HepG2 (cell line): Measurements from ENCODE around the gene ZNF235. TPM values are rescaled to one million over a fixed set of nuclear protein-coding genes. Genes with fewer than 3 reads are reported as not detected.

ENCODE experiments used
- JDP2 ChIP-seq: sonication (generic); formaldehyde crosslinking; IDR thresholded peaks from 2 replicates; pipeline ENCODE4 v1.8.1; 2022; ENCODE audit warnings: missing genetic modification reagents, borderline replicate concordance
- JUND ChIP-seq: sonication (generic); formaldehyde crosslinking; IDR thresholded peaks from 2 replicates; pipeline ENCODE4 v1.8.0; 2022; ENCODE audit warnings: mild to moderate bottlenecking, missing genetic modification reagents
- LCORL ChIP-seq, 2 experiments: fragments of 450-650 bp in 1 of 2; sonication (generic) in 1 of 2; formaldehyde crosslinking in 1 of 2; IDR thresholded peaks; 2 replicates each; pipeline versions ENCODE4 v1.5.0 to v1.6.1; 2017 to 2020; ENCODE audit warnings: antibody characterized with exemption in 1 of 2, missing genetic modification reagents in 1 of 2
- MZF1 ChIP-seq: sonication (generic); formaldehyde crosslinking; IDR thresholded peaks from 2 replicates; pipeline ENCODE4 v1.8.1; 2023; ENCODE audit warnings: mild to moderate bottlenecking, missing genetic modification reagents, borderline replicate concordance
- NFRKB ChIP-seq: fragments of 450-650 bp; IDR thresholded peaks from 2 replicates; pipeline ENCODE4 v1.6.1; 2017
- NR2F1 ChIP-seq, 2 experiments: fragments of 450-650 bp in 1 of 2; formaldehyde crosslinking in 1 of 2; IDR thresholded peaks; 2 replicates each; pipeline versions ENCODE4 v1.5.0 to v1.6.1; 2016 to 2020; ENCODE audit warnings: mild to moderate bottlenecking in 1 of 2, missing compliant biosample characterization in 1 of 2, missing genetic modification reagents in 1 of 2, moderate library complexity in 1 of 2
- PHF5A ChIP-seq: IDR thresholded peaks from one replicate; pipeline ENCODE4 v1.6.1; 2018; ENCODE audit warnings: low read depth, missing genetic modification reagents; ENCODE audit not compliant: unreplicated experiment
- PITX1 ChIP-seq: sonication (generic); formaldehyde crosslinking; IDR thresholded peaks from 2 replicates; pipeline ENCODE4 v1.5.1; 2020; ENCODE audit warnings: mild to moderate bottlenecking, missing genetic modification reagents
- PPARG ChIP-seq: conservative IDR thresholded peaks from 2 replicates; pipeline ENCODE4 v1.6.1; 2016; ENCODE audit warnings: missing biosample characterization, missing genetic modification reagents
- PRPF4 ChIP-seq: fragments of 200-400 bp; formaldehyde crosslinking; IDR thresholded peaks from 2 replicates; pipeline ENCODE4 v1.6.1; 2016; ENCODE audit warnings: low read length, low read depth; ENCODE audit not compliant: poor library complexity, severe bottlenecking
- SAP130 ChIP-seq: IDR thresholded peaks from 2 replicates; pipeline ENCODE4 v1.6.1; 2016; ENCODE audit warnings: low read depth
- SIX1 ChIP-seq: sonication (generic); formaldehyde crosslinking; IDR thresholded peaks from 2 replicates; pipeline ENCODE4 v1.4.0; 2020; ENCODE audit warnings: missing genetic modification reagents, borderline replicate concordance
- TMF1 ChIP-seq: sonication (generic); formaldehyde crosslinking; IDR thresholded peaks from 2 replicates; pipeline ENCODE4 v1.8.1; 2022; ENCODE audit warnings: low read depth, missing genetic modification reagents
- ZNF121 ChIP-seq: sonication (generic); formaldehyde crosslinking; IDR thresholded peaks from 2 replicates; pipeline ENCODE4 v1.5.0; 2020; ENCODE audit warnings: mild to moderate bottlenecking, missing genetic modification reagents
- ZNF724P ChIP-seq: sonication (generic); formaldehyde crosslinking; IDR thresholded peaks from 2 replicates; pipeline ENCODE4 v1.8.0; 2022; ENCODE audit warnings: missing genetic modification reagents, borderline replicate concordance
- ZNF772 ChIP-seq: sonication (generic); formaldehyde crosslinking; IDR thresholded peaks from 2 replicates; pipeline ENCODE4 v1.5.0; 2020; ENCODE audit warnings: mild to moderate bottlenecking, missing genetic modification reagents
- polyA plus RNA-seq, 8 experiments: library from polyadenylated mRNA; depleted of rRNA in 3 of 8; stranded (reverse) in 7 of 8; unstranded in 1 of 8; fragments of >200 nt; fragmentation: Illumina TruSeq in 4 of 8; extraction: Trizol in 4 of 8; gene quantifications; 2 replicates each; pipeline versions ENCODE4 v1.2.1 to v1.2.3, GENCODE V29; 2011 to 2016; ENCODE audit warnings: low read depth in 4 of 8, missing spikeins in 1 of 8, mixed read lengths in 1 of 8; ENCODE audit not compliant: insufficient read depth in 1 of 8
- total RNA-seq, 5 experiments: library from RNA; depleted of rRNA; stranded (reverse); fragments of >200 nt; fragmentation: Illumina TruSeq; extraction: Trizol; gene quantifications; 2 replicates each; pipeline ENCODE4 v1.2.3, GENCODE V29; 2016; ENCODE audit warnings: low read depth in 1 of 5
- TF ChIP-seq, protein P1 (sequence below): sonication (generic); formaldehyde crosslinking; IDR thresholded peaks from 2 replicates; pipeline ENCODE4 v1.8.1; 2023; ENCODE audit warnings: mild to moderate bottlenecking, missing genetic modification reagents
- TF ChIP-seq, protein P2 (sequence below): IDR thresholded peaks from 2 replicates; pipeline ENCODE4 v1.4.0; 2020; ENCODE audit warnings: mild to moderate bottlenecking, missing genetic modification reagents
- TF ChIP-seq, protein P3 (sequence below): IDR thresholded peaks from 2 replicates; pipeline ENCODE4 v1.6.1; 2018; ENCODE audit warnings: missing genetic modification reagents, mild to moderate bottlenecking, missing compliant biosample characterization
- TF ChIP-seq, protein P4 (sequence below): IDR thresholded peaks from 2 replicates; pipeline ENCODE4 v1.6.1; 2016; ENCODE audit warnings: low read depth
- TF ChIP-seq, protein P5 (sequence below): sonication (generic); formaldehyde crosslinking; IDR thresholded peaks from 2 replicates; pipeline ENCODE4 v1.8.1; 2023; ENCODE audit warnings: missing genetic modification reagents, mild to moderate bottlenecking, borderline replicate concordance

Gene ZNF235
- total and polyA plus RNA-seq, 2 of the 13 experiments (the other 11 are each of a cell fraction or from before 2014, with no cell fraction given), result 4.8 to 5.5 TPM

GRCh38 chr19:44254496-44254895 lies 50.3 kb downstream of the ZNF235 start (continued):
- TF ChIP-seq, protein P1, sequence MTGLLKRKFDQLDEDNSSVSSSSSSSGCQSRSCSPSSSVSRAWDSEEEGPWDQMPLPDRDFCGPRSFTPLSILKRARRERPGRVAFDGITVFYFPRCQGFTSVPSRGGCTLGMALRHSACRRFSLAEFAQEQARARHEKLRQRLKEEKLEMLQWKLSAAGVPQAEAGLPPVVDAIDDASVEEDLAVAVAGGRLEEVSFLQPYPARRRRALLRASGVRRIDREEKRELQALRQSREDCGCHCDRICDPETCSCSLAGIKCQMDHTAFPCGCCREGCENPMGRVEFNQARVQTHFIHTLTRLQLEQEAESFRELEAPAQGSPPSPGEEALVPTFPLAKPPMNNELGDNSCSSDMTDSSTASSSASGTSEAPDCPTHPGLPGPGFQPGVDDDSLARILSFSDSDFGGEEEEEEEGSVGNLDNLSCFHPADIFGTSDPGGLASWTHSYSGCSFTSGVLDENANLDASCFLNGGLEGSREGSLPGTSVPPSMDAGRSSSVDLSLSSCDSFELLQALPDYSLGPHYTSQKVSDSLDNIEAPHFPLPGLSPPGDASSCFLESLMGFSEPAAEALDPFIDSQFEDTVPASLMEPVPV (CRISPR knock-in tag), result no peak
- TF ChIP-seq JUND (CRISPR knock-in tag), result no peak
- no peak for TF ChIP-seq LCORL (IDR thresholded peaks at IDR 0.05)
- peak; percentile 53; the same call in 1 of the 2 replicates for TF ChIP-seq LCORL (CRISPR knock-in tag; IDR thresholded peaks at IDR 0.05)
- TF ChIP-seq, protein P2, sequence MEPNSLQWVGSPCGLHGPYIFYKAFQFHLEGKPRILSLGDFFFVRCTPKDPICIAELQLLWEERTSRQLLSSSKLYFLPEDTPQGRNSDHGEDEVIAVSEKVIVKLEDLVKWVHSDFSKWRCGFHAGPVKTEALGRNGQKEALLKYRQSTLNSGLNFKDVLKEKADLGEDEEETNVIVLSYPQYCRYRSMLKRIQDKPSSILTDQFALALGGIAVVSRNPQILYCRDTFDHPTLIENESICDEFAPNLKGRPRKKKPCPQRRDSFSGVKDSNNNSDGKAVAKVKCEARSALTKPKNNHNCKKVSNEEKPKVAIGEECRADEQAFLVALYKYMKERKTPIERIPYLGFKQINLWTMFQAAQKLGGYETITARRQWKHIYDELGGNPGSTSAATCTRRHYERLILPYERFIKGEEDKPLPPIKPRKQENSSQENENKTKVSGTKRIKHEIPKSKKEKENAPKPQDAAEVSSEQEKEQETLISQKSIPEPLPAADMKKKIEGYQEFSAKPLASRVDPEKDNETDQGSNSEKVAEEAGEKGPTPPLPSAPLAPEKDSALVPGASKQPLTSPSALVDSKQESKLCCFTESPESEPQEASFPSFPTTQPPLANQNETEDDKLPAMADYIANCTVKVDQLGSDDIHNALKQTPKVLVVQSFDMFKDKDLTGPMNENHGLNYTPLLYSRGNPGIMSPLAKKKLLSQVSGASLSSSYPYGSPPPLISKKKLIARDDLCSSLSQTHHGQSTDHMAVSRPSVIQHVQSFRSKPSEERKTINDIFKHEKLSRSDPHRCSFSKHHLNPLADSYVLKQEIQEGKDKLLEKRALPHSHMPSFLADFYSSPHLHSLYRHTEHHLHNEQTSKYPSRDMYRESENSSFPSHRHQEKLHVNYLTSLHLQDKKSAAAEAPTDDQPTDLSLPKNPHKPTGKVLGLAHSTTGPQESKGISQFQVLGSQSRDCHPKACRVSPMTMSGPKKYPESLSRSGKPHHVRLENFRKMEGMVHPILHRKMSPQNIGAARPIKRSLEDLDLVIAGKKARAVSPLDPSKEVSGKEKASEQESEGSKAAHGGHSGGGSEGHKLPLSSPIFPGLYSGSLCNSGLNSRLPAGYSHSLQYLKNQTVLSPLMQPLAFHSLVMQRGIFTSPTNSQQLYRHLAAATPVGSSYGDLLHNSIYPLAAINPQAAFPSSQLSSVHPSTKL (CRISPR knock-in tag), result peak; percentile 86
- no peak for TF ChIP-seq PRPF4
- TF ChIP-seq SIX1 (CRISPR knock-in tag), result no peak
- TF ChIP-seq, protein P3, sequence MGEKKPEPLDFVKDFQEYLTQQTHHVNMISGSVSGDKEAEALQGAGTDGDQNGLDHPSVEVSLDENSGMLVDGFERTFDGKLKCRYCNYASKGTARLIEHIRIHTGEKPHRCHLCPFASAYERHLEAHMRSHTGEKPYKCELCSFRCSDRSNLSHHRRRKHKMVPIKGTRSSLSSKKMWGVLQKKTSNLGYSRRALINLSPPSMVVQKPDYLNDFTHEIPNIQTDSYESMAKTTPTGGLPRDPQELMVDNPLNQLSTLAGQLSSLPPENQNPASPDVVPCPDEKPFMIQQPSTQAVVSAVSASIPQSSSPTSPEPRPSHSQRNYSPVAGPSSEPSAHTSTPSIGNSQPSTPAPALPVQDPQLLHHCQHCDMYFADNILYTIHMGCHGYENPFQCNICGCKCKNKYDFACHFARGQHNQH (CRISPR knock-in tag), result peak; percentile 83
- no peak for TF ChIP-seq MZF1
- no peak for TF ChIP-seq PHF5A (CRISPR knock-in tag)
- TF ChIP-seq TMF1 (CRISPR knock-in tag), result no peak
- peak; percentile 58; the same call in 1 of the 2 replicates for TF ChIP-seq PITX1
- TF ChIP-seq NR2F1 (CRISPR knock-in tag; IDR thresholded peaks at IDR 0.05), result no peak
- no peak for TF ChIP-seq NFRKB
- TF ChIP-seq, protein P4, sequence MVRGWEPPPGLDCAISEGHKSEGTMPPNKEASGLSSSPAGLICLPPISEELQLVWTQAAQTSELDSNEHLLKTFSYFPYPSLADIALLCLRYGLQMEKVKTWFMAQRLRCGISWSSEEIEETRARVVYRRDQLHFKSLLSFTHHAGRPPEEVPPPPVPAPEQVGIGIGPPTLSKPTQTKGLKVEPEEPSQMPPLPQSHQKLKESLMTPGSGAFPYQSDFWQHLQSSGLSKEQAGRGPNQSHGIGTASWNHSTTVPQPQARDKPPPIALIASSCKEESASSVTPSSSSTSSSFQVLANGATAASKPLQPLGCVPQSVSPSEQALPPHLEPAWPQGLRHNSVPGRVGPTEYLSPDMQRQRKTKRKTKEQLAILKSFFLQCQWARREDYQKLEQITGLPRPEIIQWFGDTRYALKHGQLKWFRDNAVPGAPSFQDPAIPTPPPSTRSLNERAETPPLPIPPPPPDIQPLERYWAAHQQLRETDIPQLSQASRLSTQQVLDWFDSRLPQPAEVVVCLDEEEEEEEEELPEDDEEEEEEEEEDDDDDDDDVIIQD (CRISPR knock-in tag), result 0 out of 2 replicates have a peak, but pooled peaks have one; percentile 29
- TF ChIP-seq ZNF121 (CRISPR knock-in tag), result no peak
- TF ChIP-seq, protein P5, sequence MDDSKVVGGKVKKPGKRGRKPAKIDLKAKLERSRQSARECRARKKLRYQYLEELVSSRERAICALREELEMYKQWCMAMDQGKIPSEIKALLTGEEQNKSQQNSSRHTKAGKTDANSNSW (CRISPR knock-in tag), result no peak
- TF ChIP-seq ZNF724P (CRISPR knock-in tag), result no peak
- no peak for TF ChIP-seq JDP2 (CRISPR knock-in tag)
- peak; percentile 67 for TF ChIP-seq PPARG
- no peak for TF ChIP-seq ZNF772
- TF ChIP-seq SAP130 (CRISPR knock-in tag), result peak; percentile 73
